Uterus (tissue), 2 donors: ENCODE data around the gene RPTN.

Experiments
- POLR2A ChIP-seq, 2 donors: fragments of 450-650 bp; IDR thresholded peaks; one replicate each; pipeline ENCODE4 v1.6.1; 2016; ENCODE audit warnings: antibody characterized with exemption in 2 of 2, mild to moderate bottlenecking in 1 of 2, moderate library complexity in 1 of 2
- TF ChIP-seq, protein P1 (sequence below), 4 experiments: fragments of 200-600 bp in 2 of 4; fragments of 450-650 bp in 2 of 4; sonication (generic) in 2 of 4; IDR thresholded peaks; one replicate each; pipeline ENCODE4 v1.5.1; 2016 to 2019; ENCODE audit warnings: antibody characterized with exemption in 4 of 4, mild to moderate bottlenecking in 2 of 4, moderate library complexity in 1 of 4

DNA sequence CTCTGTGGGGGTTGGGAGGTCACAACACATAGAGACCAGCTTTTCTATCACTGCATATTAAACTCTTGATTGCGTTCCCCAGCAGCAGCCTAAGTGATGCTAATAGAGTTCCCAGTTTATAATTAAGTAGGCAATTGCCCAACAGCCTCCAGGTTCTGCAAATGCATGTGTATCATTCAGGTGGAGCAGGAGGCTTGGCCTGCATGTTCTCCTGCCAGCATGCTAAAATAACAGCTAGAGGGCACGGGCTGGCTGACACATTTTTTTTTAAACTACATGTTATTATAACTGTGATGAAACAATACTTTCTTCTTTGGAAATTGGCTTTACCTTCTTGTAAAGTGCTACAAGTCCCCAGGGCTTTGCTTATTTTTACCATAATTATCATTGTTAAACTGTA lies 54.2 kb downstream of the RPTN start:
- TF ChIP-seq, protein P1, sequence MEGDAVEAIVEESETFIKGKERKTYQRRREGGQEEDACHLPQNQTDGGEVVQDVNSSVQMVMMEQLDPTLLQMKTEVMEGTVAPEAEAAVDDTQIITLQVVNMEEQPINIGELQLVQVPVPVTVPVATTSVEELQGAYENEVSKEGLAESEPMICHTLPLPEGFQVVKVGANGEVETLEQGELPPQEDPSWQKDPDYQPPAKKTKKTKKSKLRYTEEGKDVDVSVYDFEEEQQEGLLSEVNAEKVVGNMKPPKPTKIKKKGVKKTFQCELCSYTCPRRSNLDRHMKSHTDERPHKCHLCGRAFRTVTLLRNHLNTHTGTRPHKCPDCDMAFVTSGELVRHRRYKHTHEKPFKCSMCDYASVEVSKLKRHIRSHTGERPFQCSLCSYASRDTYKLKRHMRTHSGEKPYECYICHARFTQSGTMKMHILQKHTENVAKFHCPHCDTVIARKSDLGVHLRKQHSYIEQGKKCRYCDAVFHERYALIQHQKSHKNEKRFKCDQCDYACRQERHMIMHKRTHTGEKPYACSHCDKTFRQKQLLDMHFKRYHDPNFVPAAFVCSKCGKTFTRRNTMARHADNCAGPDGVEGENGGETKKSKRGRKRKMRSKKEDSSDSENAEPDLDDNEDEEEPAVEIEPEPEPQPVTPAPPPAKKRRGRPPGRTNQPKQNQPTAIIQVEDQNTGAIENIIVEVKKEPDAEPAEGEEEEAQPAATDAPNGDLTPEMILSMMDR (IDR thresholded peaks at IDR 0.05), result no peak
- no peak for TF ChIP-seq POLR2A (IDR thresholded peaks at IDR 0.05)
